SK-N-SH treated with all-trans-retinoic acid at 6 μM for 48 hours (cell line): Measurements from ENCODE around the gene LTK.

Experiments
- ESRRG ChIP-seq: fragments of 250-450 bp; sonication (Bioruptor Pico); IDR thresholded peaks from 2 replicates; pipeline ENCODE4 v1.6.1; 2021; ENCODE audit warnings: mild to moderate bottlenecking
- OSR1 ChIP-seq: fragments of 250-450 bp; sonication (Bioruptor Pico); IDR thresholded peaks from 2 replicates; pipeline ENCODE4 v1.8.0; 2022; ENCODE audit warnings: moderate library complexity, mild to moderate bottlenecking, inconsistent platforms
- ZFP3 ChIP-seq: fragments of 250-450 bp; sonication (Bioruptor Pico); IDR thresholded peaks from 2 replicates; pipeline ENCODE4 v1.5.0; 2020; ENCODE audit warnings: mild to moderate bottlenecking, moderate library complexity
- ZFP30 ChIP-seq: fragments of 450-650 bp; formaldehyde crosslinking; IDR thresholded peaks from 2 replicates; pipeline ENCODE4 v1.5.0; 2022; ENCODE audit warnings: mild to moderate bottlenecking, moderate library complexity
- TF ChIP-seq, protein P1 (sequence below): fragments of 250-450 bp; sonication (Bioruptor Pico); IDR thresholded peaks from 2 replicates; pipeline ENCODE4 v1.5.0; 2020; ENCODE audit warnings: mild to moderate bottlenecking, moderate library complexity
- TF ChIP-seq, protein P2 (sequence below): fragments of 250-450 bp; sonication (Bioruptor Pico); IDR thresholded peaks from 2 replicates; pipeline ENCODE4 v1.8.0; 2020; ENCODE audit warnings: mild to moderate bottlenecking, moderate library complexity, borderline replicate concordance

DNA sequence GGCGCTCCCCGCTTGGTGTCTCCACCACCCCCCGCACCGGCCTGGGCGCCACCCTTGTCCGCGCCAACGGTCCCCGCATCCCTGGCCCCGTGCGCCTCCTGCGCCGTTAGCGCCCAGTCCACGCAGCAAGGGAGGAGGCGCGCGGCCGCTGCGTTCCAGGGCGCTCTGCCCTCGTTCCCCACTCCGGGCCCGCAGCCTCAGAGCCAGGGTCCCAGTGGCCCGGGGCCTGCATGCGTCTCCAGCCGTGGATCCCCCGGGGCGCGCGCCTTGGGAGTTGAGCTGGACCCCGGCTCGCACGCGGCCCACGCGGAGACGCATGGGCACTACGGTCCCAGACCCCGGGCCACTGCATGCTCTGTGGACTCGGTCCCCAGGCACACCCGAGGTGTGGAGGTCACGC lies 27.3 kb downstream of the LTK start:
- no peak for TF ChIP-seq ZFP30
- no peak for TF ChIP-seq OSR1 (CRISPR knock-in tag)
- TF ChIP-seq, protein P1, sequence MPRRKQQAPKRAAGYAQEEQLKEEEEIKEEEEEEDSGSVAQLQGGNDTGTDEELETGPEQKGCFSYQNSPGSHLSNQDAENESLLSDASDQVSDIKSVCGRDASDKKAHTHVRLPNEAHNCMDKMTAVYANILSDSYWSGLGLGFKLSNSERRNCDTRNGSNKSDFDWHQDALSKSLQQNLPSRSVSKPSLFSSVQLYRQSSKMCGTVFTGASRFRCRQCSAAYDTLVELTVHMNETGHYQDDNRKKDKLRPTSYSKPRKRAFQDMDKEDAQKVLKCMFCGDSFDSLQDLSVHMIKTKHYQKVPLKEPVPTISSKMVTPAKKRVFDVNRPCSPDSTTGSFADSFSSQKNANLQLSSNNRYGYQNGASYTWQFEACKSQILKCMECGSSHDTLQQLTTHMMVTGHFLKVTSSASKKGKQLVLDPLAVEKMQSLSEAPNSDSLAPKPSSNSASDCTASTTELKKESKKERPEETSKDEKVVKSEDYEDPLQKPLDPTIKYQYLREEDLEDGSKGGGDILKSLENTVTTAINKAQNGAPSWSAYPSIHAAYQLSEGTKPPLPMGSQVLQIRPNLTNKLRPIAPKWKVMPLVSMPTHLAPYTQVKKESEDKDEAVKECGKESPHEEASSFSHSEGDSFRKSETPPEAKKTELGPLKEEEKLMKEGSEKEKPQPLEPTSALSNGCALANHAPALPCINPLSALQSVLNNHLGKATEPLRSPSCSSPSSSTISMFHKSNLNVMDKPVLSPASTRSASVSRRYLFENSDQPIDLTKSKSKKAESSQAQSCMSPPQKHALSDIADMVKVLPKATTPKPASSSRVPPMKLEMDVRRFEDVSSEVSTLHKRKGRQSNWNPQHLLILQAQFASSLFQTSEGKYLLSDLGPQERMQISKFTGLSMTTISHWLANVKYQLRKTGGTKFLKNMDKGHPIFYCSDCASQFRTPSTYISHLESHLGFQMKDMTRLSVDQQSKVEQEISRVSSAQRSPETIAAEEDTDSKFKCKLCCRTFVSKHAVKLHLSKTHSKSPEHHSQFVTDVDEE (CRISPR knock-in tag) = no peak
- TF ChIP-seq, protein P2, sequence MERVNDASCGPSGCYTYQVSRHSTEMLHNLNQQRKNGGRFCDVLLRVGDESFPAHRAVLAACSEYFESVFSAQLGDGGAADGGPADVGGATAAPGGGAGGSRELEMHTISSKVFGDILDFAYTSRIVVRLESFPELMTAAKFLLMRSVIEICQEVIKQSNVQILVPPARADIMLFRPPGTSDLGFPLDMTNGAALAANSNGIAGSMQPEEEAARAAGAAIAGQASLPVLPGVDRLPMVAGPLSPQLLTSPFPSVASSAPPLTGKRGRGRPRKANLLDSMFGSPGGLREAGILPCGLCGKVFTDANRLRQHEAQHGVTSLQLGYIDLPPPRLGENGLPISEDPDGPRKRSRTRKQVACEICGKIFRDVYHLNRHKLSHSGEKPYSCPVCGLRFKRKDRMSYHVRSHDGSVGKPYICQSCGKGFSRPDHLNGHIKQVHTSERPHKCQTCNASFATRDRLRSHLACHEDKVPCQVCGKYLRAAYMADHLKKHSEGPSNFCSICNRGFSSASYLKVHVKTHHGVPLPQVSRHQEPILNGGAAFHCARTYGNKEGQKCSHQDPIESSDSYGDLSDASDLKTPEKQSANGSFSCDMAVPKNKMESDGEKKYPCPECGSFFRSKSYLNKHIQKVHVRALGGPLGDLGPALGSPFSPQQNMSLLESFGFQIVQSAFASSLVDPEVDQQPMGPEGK (CRISPR knock-in tag) = no peak
- TF ChIP-seq ESRRG = no peak
- TF ChIP-seq ZFP3 (CRISPR knock-in tag) = no peak
